HG02840 (cell line): ENCODE results near the gene SLC15A3.

ENCODE experiments used
- ATAC-seq: cut with Tn5 transposase; IDR thresholded peaks from one replicate; pipeline ENCODE4 v1.9.1; 2021; ENCODE audit warnings: mild to moderate bottlenecking, moderate library complexity, moderate number of reproducible peaks; ENCODE audit not compliant: unreplicated experiment, low FRiP score

SLC15A3 gene

DNA sequence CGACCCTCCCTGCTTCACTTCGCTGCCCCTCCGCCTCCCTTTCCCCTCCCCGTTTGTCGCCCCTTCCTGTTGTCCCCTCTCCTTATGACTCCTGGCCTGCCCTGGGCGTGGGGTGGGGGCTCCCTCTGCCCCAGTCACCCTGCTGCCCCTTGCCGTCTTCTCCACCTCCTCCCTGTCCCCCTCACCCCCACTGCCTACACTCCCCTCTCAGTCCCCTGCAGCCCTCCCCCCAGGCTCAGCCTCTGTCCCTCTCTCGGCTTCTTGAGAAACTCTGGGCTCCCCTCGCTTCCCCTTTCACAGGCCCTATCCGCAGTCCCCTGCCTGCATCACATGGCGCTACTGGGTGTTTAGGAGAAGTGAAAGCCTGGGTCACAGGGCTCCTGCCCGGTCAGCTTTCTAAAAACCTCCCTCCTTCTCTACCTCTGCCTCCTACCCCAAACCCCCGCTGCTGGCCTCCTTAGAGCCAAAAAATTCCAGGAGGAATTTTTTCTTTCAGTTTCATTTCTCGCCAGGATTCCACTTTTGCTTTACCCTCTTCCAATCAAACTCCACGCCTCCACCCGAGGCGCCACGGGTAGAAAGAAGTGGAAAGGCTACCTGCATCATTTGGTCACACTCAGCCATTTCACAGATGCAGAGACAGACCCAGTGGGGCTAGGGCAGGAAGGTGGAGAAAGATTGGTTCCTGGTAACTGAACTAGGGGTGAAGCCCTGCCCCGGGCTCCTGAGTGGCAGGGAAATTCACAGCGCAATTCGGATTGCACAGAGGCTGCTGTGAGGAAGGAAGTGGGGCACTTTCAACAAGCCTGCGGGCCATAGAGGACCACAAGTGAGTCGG, at the start of gene SLC15A3:
Gene SLC15A3 (minus strand): TSS at position 273 of the 838 bp plus-strand sequence. CDS start 625 bp downstream, outside the sequence.
- peak; percentile 50 for ATAC-seq

DNA sequence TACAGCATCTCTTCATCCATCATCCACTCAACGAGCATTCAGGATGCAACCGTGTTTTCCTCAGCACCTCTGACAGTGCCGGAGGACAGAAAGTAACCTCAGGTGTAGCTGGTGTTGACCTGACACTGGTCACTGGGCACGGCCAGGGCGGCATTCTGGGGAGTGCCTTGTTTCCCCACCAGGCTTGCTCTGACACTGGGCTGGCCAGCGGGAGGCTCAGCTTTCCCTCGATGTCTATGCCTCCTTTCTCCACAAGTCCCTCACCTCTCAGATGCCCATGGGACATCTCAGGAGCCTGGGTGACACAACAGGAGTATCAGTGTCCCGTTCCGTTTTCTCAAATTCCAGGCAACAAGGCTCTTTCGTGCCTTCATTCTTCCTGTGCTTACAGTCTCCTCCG, 48.5 kb upstream of the SLC15A3 start:
- no peak for ATAC-seq

DNA sequence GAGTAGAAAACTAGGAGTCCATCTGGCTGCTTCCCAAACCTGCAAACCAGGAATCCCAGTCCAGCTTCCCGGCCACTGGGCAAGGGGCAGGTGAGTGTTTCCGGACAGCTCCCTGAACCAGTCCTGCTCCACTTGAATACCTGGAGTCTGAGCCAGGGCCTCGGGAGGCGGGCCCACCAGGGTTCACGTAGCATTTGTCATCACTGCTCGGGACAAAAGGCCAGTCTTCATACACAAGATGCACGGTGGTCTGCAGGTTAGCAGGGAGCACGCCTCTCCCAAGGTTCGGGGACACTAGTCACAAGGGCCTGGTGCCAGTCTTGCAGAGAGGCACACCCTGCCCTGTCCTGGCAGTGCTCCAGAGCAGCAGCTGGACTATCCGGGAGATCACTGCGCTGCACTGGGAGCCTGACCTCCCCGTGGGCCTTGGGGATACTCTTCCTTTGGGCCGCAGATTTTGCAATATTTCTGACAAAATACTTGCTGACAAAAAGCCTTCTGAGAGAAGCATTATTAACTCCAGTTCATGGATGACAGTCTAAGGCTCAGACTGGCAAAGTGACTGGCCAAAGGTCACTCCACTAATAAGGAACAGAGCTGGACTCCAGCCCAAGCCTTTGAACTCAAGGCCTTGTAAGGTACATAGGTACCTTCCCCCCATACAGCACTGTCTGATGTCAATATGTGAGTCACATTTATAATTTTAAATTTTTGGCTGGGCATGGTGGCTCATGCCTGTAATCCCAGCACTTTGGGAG, 44.6 kb upstream of the SLC15A3 start:
- ATAC-seq, result no peak

DNA sequence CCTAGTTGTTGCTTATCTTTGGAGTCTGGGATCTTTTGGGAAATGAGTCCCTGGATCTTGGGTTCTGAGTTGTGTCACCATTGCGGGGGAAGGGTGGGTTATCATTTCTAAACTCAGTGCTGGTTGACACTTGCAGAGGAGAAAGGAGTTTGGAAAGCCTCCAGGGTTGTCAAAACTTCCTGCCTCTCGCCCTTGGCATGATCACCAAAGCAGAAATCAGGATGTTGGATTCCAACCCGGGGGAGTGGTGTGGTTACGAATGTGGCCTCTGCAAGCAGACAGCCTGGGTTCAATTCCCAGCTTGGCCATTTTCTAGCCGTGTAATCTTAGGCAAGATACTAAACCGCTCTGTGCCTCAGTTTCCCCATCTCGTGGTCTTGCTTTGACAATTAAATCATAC, 43.8 kb upstream of the SLC15A3 start:
- no peak for ATAC-seq

DNA sequence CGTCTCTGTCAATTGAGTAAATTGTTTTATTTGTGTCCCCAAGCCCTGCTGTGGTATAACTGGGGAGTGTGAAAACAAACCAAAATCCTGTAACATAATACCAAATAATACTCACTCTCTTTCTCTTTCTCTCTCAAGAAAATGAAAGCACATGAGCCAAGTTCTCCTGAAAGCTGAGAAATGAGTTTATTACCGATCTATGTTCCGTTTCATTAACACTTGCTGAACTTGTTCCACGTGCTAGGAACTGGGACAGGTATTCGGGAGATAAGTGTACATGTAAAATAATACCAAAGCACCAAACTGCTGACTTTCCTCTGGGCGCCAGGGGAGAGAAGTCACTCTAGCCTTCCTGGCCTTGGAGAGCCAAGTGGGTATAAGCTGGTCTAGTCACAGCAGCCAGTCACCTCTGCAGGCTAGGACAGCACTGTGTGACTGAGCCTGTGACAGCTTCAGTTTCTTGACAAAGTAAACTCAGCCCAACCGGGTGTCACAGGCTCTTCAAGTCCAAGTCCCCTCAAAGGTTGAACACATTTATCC, 42.6 kb upstream of the SLC15A3 start:
- no peak for ATAC-seq

- ATAC-seq, result no peak
Observed at GRCh38 chr11:60993615-60994014, 41.6 kb upstream of the SLC15A3 start.

DNA sequence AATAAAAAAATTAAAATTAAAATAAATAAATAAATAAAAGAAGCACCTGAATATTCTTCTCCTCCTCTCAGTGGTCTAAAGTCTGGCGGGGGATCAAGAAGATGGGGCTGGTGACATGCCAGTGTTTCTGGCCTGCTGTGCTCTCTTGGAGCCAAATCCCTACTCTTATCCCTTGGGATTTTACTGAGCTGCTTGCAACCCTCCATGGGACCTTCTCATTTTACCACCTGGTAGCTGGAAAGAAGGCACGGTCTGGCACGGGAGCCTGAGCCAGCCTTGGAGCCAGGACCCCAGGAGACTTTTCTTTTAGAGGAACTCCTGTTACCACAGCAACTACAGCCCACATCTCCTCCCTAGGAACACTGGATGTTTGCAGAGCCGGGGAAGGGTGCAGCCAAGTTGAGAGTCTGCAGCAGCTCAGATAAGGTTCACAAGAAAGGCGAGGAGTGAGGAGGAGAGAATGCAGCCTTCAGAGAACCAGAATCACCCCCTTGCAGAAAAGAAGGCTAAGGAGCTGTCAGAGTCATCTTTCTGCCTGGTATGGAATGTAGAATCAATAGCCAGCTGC, 41.0 kb upstream of the SLC15A3 start:
- ATAC-seq, result no peak

DNA sequence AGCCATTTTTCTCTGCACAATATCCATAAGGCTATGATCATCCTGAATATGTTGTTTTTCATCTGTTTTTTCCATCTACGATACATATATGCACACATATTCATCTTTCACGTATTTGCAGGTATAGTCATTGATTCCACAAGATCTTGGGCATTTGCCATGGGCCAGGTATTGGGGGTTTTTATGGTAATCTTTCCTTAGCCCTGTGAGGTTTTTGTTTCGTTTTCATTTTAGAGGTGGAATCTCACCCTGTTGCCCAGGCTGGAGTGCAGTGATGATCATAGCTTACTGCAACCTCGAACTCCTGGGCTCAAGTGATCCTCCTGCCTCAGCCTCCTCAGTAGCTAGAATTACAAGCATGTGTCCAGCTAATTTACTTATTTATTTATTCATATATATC, 39.5 kb upstream of the SLC15A3 start:
- no peak for ATAC-seq

DNA sequence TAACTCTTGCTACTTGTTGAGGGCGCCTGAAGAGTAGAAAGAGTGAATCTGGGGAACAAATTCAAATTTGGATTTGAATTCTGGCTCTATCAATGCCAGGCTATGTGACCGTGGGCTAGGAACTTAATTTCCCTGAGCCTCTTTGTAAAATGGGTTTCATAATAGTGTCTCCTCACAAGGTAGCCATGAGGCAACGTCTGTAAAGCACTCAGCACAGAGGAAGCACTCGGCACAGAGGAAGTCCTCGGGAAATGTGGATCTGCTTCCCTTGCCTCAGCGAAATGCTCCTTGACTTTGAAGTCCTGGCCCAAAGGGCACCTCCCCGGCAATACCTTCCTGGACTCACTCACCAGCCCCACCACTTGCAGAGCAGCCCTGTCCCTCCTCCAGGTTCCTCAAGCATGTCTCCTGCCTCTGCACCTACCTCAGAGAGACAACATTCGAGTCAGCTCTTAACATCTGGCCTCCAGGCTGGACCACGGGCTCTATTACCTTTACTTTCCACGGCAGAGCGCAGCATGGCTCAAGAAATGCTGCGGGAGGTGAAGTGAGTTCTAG, 37.2 kb upstream of the SLC15A3 start:
- ATAC-seq, result no peak

- ATAC-seq, result no peak
Observed at GRCh38 chr11:60988658-60989057, 36.7 kb upstream of the SLC15A3 start.

DNA sequence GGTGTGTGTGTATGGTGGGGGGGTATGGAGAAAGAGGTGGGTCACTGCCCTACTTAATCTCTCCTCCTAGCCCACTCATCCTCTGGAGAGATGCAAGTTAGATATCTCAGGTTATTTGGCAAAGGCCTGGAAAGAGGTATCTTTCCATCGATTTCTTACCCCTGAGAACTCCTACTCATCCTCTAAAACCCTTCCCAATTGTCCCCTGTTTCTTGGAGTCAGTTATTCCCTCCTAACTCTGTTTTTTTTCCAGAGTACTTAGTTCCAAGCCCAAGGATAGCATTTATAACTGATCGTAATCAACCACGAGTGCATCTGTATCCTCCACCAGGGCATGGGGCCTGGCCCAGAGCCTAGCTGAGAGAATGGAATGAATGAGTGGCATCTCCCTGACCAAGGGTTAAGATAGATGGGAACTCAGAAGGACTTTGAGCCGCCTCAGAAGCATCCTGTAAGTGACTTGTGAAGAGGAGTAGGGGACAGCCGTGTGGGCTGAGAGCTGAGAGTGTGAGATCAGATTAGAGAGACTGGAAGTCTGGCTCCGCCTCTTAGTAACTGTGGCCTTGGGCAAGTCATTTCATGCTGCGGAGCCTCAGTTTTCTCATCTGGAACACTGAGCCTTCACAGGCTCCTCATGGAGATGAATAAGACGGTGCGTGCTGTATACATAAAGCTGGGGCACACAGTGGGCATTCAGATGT, 35.8 kb upstream of the SLC15A3 start:
- ATAC-seq, result no peak

DNA sequence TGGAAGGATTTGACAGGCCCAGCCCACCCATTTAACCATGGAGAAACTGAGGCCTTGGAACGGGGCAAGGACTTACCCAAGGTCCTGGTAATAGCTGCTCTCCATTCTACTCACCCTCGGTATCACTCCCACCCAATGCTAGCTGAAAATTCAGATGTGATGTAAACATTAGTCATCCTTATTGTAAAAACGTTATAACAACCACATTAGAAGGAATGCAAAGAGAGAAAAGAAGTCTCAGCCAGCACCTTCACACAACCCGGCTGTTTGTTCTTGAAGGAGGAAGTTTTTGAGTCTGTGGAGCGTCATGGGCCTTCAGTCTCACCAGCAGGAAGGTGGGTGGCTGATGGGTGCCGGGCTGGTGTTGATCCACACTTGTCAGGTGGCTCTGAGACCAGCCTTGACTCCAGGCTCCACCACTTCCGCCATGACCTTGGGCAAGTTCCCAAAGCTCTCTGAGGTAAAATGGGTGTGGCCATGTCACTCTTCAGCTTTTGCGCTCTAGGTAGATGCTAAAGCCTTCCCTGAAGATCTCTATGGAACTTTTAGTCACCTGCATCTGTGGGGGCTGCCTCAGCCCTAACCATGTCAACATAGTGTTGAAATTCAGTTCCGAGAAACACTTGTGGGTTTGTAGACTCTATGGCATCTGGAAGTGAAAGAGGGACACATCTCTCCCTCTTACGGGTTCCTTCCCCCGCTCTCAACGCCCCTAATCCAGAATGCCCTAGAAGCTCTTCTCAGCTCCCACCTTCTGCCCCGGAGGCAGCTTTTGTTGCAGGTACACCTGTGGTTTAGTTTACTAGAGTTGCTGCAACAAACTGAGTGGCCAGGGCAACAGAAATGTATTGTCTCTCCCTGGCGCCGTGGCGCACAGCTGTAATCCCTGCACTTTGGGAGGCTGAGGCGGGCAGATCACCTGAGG, 34.3 kb upstream of the SLC15A3 start:
- ATAC-seq, result no peak

DNA sequence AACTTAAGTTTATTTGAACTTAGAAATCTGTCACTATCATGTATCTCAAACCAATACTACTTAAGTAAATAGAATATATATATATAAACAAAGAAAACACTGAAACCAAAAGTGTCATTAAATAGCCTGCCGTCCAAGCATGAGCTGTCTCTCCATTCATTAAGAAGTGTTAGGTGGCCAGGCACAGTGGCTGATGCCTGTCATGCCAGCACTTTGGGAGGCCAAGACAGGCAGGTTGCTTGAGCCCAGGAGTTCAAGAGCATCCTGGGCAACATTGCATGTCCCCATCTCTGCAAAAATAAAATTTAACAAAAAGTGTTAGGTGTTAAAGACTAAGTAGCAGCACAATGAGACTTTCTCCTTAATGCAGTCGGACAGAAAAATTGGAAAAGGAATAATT, 33.5 kb upstream of the SLC15A3 start:
- no peak for ATAC-seq

DNA sequence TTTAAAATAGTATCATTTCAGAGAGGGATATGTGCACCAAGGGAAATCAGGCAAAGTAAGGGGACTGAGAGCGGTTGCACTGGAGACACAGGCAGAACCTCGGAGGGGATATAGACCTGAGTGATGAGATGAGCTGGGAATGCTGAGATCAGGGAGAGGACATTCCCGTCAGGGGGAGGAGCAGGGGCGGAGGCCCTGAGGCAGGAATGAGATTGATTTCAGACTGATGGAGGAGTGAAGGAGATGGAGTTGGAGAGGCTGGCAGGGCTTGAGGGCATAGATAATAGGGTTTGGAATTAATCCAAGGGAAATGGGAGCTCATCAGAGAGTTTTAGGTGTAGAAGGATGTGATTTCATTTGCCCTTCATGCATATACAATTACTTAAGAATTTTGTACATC, 32.7 kb upstream of the SLC15A3 start:
- ATAC-seq, result no peak

GRCh38 chr11:60984149-60984548, 32.2 kb upstream of the SLC15A3 start:
- ATAC-seq, result no peak

DNA sequence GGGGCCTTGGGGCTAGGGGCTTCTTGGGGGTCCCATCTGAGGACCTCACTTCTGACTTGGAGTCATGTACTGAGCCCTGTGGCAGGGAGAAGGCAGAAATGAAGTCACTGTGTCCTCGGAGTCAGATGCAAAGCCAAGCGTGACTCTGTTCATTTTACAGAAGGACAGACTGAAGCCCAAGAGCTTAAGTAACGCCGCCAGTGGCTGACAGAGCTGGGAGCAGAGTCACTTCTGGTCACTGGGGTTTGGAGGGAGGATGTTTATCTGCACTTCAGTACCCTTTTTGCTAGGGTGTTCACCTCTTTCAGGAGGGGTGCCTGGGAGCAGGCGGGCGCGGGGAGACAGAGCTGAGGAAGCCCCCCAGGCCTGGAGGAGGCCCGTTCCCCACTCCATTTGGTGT, 30.2 kb upstream of the SLC15A3 start:
- ATAC-seq, result no peak

- ATAC-seq, result no peak
Observed at GRCh38 chr11:60981515-60981914, 29.5 kb upstream of the SLC15A3 start.

DNA sequence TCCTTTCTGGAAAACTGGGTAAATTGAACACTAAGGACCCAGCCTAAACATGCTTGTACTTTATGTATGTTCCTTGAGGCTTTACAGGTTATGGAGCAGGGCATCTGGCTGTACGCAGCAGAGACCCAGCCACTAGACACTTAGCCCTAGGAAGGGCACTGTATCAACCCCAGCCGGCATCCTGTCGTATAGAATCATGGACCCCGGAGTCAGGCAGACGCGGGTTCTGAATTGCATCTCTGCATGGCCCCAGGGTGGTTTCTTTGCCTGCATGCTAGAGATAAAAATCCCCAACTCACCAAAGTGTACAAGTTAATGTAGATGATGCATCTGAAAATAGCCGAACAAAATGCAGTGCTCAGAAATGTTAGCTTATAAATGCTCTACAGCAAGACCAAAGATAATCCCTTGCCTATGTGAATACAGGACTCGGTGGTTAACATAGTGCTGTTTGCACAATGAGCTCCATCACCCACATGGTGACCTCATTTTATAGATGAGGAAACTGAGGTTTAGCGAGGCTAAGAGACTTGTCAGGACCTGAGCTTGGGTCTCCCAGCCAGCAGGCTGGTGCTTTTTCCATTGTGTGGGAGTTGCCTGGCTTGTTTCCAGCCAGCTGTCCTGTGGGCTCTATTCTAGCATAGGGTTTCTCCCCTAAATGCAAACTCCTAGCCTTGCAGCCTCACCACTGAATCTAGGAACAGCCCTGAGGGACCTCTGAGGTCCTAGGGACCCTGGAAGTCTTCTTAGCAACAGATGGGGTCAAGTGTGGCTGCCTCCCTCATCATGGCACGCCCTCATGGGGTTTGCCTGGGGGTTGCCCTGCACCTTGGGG, 26.8 kb upstream of the SLC15A3 start:
- ATAC-seq, result no peak
